Stomach smooth muscle (tissue), 2 donors: ENCODE data around the gene SPRR3.

Experiments
- H3K27ac ChIP-seq: one replicate; pipeline ENCODE4 v1.7.0; 2013; ENCODE audit warnings: mild to moderate bottlenecking, low read length, inconsistent platforms
- H3K27me3 ChIP-seq, 2 donors: one replicate each; pipeline ENCODE4 v1.7.0; 2013; ENCODE audit warnings: low read length in 2 of 2; ENCODE audit not compliant: insufficient read depth in 2 of 2, control insufficient read depth in 1 of 2
- H3K36me3 ChIP-seq, 2 donors: one replicate each; pipeline ENCODE4 v1.7.0; 2013; ENCODE audit warnings: low read length in 2 of 2; ENCODE audit not compliant: control insufficient read depth in 2 of 2, insufficient read depth in 2 of 2
- H3K4me1 ChIP-seq: one replicate; pipeline ENCODE4 v1.7.0; 2013; ENCODE audit warnings: low read length; ENCODE audit not compliant: control insufficient read depth, insufficient read depth
- H3K4me3 ChIP-seq, 2 donors: one replicate each; pipeline ENCODE4 v1.7.0; 2013; ENCODE audit warnings: low read length in 2 of 2
- H3K9ac ChIP-seq, 2 donors: one replicate each; pipeline ENCODE4 v1.7.0; 2013; ENCODE audit warnings: low read length in 2 of 2, mild to moderate bottlenecking in 1 of 2
- H3K9me3 ChIP-seq, 2 donors: one replicate each; pipeline ENCODE4 v1.7.0; 2013; ENCODE audit warnings: low read length in 2 of 2; ENCODE audit not compliant: control insufficient read depth in 2 of 2
- donor health status: healthy.
- donor health status: Pancreatic carcinoma.

Gene SPRR3

GRCh38 chr1:153001382-153001781, at the start of gene SPRR3:
Gene SPRR3, plus strand, starts transcription at chr1:153001749. Its CDS starts 1,272 bp downstream, at chr1:153003021.
- H3K27me3 ChIP-seq = peaks cover 0 to 2% of the 10 kb centered on the region in 2 donors
- no peak within 1 kb of the TSS for H3K27ac ChIP-seq
- no peaks in the 10 kb centered on the region for H3K9me3 ChIP-seq
- no peaks in the 10 kb centered on the region for H3K4me1 ChIP-seq
- no peak within 1 kb of the TSS for H3K9ac ChIP-seq
- H3K4me3 ChIP-seq = no peak within 1 kb of the TSS
- no peaks in the 10 kb centered on the region for H3K36me3 ChIP-seq

GRCh38 chr1:152953761-152954160, 47.8 kb upstream of the SPRR3 start:
- no peaks in the 10 kb centered on the region for H3K9me3 ChIP-seq

GRCh38 chr1:152954436-152954835, 47.1 kb upstream of the SPRR3 start:
- Histone ChIP-seq H3K27me3 (peaks cover 0 to 2% of the 10 kb centered on the region in 2 donors), H3K4me1 (no peaks in the 10 kb centered on the region), H3K9me3 (no peaks in the 10 kb centered on the region), H3K9ac (no peak overlapping the region), H3K27ac (no peak overlapping the region), H3K4me3 (no peak overlapping the region), H3K36me3 (no peaks in the 10 kb centered on the region)

More at GRCh38 chr1:152953761-152954160, 47.8 kb upstream of the SPRR3 start:
- Histone ChIP-seq H3K27ac (no peak overlapping the region), H3K27me3 (peaks cover 0 to 2% of the 10 kb centered on the region in 2 donors), H3K4me3 (no peak overlapping the region), H3K9ac (no peak overlapping the region), H3K4me1 (no peaks in the 10 kb centered on the region), H3K36me3 (no peaks in the 10 kb centered on the region)

- Histone ChIP-seq H3K36me3 (no peaks in the 10 kb centered on the region), H3K4me1 (no peaks in the 10 kb centered on the region), H3K9ac (no peak overlapping the region), H3K9me3 (no peaks in the 10 kb centered on the region), H3K27me3 (no peaks in the 10 kb centered on the region), H3K4me3 (no peak overlapping the region), H3K27ac (no peak overlapping the region)
Measured at GRCh38 chr1:152957561-152957960, 44.0 kb upstream of the SPRR3 start.

- no peaks in the 10 kb centered on the region for H3K36me3 ChIP-seq
- no peaks in the 10 kb centered on the region for H3K27me3 ChIP-seq
- H3K9me3 ChIP-seq = no peaks in the 10 kb centered on the region
- no peaks in the 10 kb centered on the region for H3K4me1 ChIP-seq
- no peak overlapping the region for H3K9ac ChIP-seq
- no peak overlapping the region for H3K4me3 ChIP-seq
- H3K27ac ChIP-seq = no peak overlapping the region
Measured at GRCh38 chr1:152959273-152959672, 42.3 kb upstream of the SPRR3 start.

- Histone ChIP-seq H3K9me3 (no peaks in the 10 kb centered on the region), H3K27me3 (no peaks in the 10 kb centered on the region), H3K4me1 (no peaks in the 10 kb centered on the region), H3K36me3 (no peaks in the 10 kb centered on the region), H3K9ac (no peak overlapping the region), H3K4me3 (no peak overlapping the region), H3K27ac (no peak overlapping the region)
Measured at GRCh38 chr1:152959801-152960451, 41.6 kb upstream of the SPRR3 start.

- H3K27ac ChIP-seq = no peak overlapping the region
- H3K27me3 ChIP-seq = no peaks in the 10 kb centered on the region
- H3K36me3 ChIP-seq = no peaks in the 10 kb centered on the region
- no peaks in the 10 kb centered on the region for H3K4me1 ChIP-seq
- no peak overlapping the region for H3K4me3 ChIP-seq
- H3K9me3 ChIP-seq = no peaks in the 10 kb centered on the region
- H3K9ac ChIP-seq = no peak overlapping the region
Measured at GRCh38 chr1:152960452-152961044, 41.0 kb upstream of the SPRR3 start.

DNA sequence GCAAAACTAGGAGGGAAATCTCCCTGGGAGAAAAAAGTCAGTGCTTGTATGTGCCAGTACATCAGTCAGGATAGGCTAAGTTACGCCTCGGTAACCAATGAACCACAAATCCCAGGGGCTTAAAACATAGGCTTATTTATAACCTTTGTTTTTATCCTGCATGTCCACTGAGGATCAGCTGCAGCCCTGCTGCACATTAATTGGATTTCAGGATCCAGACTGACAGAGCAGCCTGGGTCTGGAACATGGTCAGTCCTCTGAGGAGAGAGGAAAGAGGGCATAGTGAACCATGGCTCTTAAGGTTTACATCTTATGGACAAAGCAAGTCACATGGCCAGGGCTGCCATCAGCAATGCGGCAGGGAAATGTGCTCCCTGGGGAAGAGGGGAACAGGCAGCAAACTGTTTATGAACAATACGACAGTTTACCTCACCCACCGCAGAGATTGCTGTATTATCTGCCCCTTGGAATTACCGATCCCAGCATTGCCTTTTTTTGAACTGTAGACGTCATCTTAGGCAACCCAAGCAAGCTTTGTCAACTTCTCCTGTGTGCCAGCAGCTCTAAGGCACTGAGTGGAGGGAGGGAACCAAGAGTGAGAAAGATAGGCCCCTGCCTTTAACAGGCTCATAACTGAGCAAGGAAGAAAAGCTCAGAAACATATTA, 40.2 kb upstream of the SPRR3 start:
- H3K4me1 ChIP-seq = no peaks in the 10 kb centered on the region
- H3K36me3 ChIP-seq = no peaks in the 10 kb centered on the region
- H3K4me3 ChIP-seq = no peak overlapping the region
- H3K27ac ChIP-seq = no peak overlapping the region
- no peak overlapping the region for H3K9ac ChIP-seq
- H3K27me3 ChIP-seq = no peaks in the 10 kb centered on the region
- H3K9me3 ChIP-seq = no peaks in the 10 kb centered on the region

DNA sequence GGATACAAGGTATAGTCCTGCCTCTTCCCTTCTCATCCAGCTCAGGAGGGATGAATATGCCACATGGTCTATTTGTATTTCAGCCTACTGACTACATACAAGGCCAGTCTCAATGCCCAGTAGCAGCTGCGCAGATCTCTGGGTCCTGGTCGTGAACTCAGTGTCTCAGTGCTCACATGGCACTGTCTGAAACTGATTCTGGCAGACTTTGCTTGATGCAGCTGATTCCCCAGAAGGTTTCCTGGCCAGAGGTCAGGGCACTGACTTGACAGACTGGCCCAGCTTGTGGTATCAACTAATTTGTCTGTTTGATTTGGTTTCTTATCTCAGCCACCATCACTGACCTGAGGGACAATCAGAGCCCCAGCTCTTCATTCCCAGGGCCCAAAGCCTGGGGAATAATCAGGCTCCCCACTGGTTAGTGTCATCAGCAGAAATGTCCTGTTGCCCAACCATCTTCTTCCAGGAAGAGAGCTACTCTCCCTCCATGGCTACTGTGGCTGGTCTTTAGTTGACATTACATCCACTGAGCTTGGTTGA, 38.6 kb upstream of the SPRR3 start:
- Histone ChIP-seq H3K36me3 (no peaks in the 10 kb centered on the region), H3K9ac (no peak overlapping the region), H3K27ac (no peak overlapping the region), H3K4me3 (no peak overlapping the region), H3K4me1 (no peaks in the 10 kb centered on the region), H3K9me3 (no peaks in the 10 kb centered on the region), H3K27me3 (no peaks in the 10 kb centered on the region)

DNA sequence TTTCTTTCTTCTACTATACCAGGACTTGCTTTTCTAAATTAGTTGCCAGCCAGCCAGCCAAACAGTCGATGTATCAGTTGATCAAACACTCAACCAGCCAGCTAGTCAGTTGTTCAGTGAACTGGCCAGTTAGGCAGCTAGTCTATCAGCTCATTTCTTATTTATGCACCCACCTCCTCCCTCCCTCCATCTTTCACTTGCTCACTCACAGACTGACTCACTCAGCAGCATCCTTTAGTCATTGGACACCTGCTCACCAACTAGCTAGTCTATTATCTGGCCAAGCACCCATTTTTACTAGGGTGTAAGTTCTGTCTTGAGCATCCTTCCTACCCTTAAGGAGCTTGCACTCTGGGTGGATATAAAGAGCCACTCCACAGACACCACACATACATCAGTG, 37.0 kb upstream of the SPRR3 start:
- H3K9ac ChIP-seq = no peak overlapping the region
- H3K4me1 ChIP-seq = no peaks in the 10 kb centered on the region
- H3K4me3 ChIP-seq = no peak overlapping the region
- no peaks in the 10 kb centered on the region for H3K36me3 ChIP-seq
- H3K27me3 ChIP-seq = no peaks in the 10 kb centered on the region
- no peaks in the 10 kb centered on the region for H3K9me3 ChIP-seq
- no peak overlapping the region for H3K27ac ChIP-seq

- Histone ChIP-seq H3K9ac (no peak overlapping the region), H3K9me3 (no peaks in the 10 kb centered on the region), H3K27me3 (no peaks in the 10 kb centered on the region), H3K4me3 (no peak overlapping the region), H3K4me1 (no peaks in the 10 kb centered on the region), H3K27ac (no peak overlapping the region), H3K36me3 (no peaks in the 10 kb centered on the region)
Measured at GRCh38 chr1:152965853-152966252, 35.7 kb upstream of the SPRR3 start.
